Measurements from ENCODE around the gene GCGR. TPM values are rescaled to one million over a fixed set of nuclear protein-coding genes. Genes with fewer than 3 reads are reported as not detected.
A peak's percentile ranks its signal among the peaks of the same experiment; 100 is the strongest.

The GCGR gene
- total RNA-seq, 1 donor from 2014 or later = 0.74 TPM

GRCh38 chr17:81852237-81852636 lies 48.3 kb downstream of the GCGR start:
- DNase-seq (ENCODE audit: low spot score in 2 of 2, unreplicated experiment in 2 of 2) = no peak
- Mint-ChIP-seq H3K27ac (no peak overlapping the region), H3K36me3 (peaks cover 19% of the 10 kb centered on the region), H3K9me3 (no peaks in the 10 kb centered on the region), H3K27me3 (ENCODE audit: low read depth) (no peaks in the 10 kb centered on the region), H3K4me1 (peaks cover under 1% of the 10 kb centered on the region), H3K4me3 (no peak overlapping the region)
- no peak for TF ChIP-seq CTCF (IDR thresholded peaks at IDR 0.05; ENCODE audit: unreplicated experiment)

GRCh38 chr17:81854974-81855774 lies 51.2 kb downstream of the GCGR start:
- H3K4me1 Mint-ChIP-seq = peaks cover 26% of the 10 kb centered on the region
- no peaks in the 10 kb centered on the region for H3K9me3 Mint-ChIP-seq
- peaks cover 26% of the 10 kb centered on the region for H3K36me3 Mint-ChIP-seq
- H3K27ac Mint-ChIP-seq = no peak overlapping the region
- TF ChIP-seq CTCF (IDR thresholded peaks at IDR 0.05; ENCODE audit: unreplicated experiment) = no peak
- no peaks in the 10 kb centered on the region for H3K27me3 Mint-ChIP-seq (ENCODE audit: low read depth)
- H3K4me3 Mint-ChIP-seq = no peak overlapping the region
- no peak for DNase-seq (ENCODE audit: low spot score in 2 of 2, unreplicated experiment in 2 of 2)

- H3K27ac Mint-ChIP-seq = peak overlapping the region; percentile 34
- peaks cover 2% of the 10 kb centered on the region for H3K27me3 Mint-ChIP-seq (ENCODE audit: low read depth)
- no peaks in the 10 kb centered on the region for H3K9me3 Mint-ChIP-seq
- no peak for DNase-seq (ENCODE audit: low spot score in 2 of 2, unreplicated experiment in 2 of 2)
- H3K4me3 Mint-ChIP-seq = peak overlapping the region; percentile 85
- peaks cover 15% of the 10 kb centered on the region for H3K36me3 Mint-ChIP-seq
- peaks cover 39% of the 10 kb centered on the region for H3K4me1 Mint-ChIP-seq
- no peak for TF ChIP-seq CTCF (IDR thresholded peaks at IDR 0.05; ENCODE audit: unreplicated experiment)
These were observed 54.4 kb downstream of the GCGR start for GRCh38 chr17:81858170-81858966.

- H3K36me3 Mint-ChIP-seq = peaks cover 9% of the 10 kb centered on the region
- no peak for DNase-seq (ENCODE audit: low spot score in 2 of 2, unreplicated experiment in 2 of 2)
- no peak for TF ChIP-seq CTCF (IDR thresholded peaks at IDR 0.05; ENCODE audit: unreplicated experiment)
- no peaks in the 10 kb centered on the region for H3K9me3 Mint-ChIP-seq
- H3K4me1 Mint-ChIP-seq = peaks cover 43% of the 10 kb centered on the region
- H3K27ac Mint-ChIP-seq = peak overlapping the region; percentile 93
- peaks cover 2% of the 10 kb centered on the region for H3K27me3 Mint-ChIP-seq (ENCODE audit: low read depth)
- peak overlapping the region; percentile 85 for H3K4me3 Mint-ChIP-seq
These were observed 55.3 kb downstream of the GCGR start for GRCh38 chr17:81858967-81859905.

Measured in mesothelial cell of epicardium (in vitro differentiated cells).